T-helper 1 cell (primary cell): ENCODE measurements around the gene ZNF556.
A peak's percentile ranks its signal among the peaks of the same experiment; 100 is the strongest.

Experiments
- DNase-seq, 5 donors: peaks; one replicate each; pipeline ENCODE4 v3.0.0-alpha.2; 2012 to 2020

The ZNF556 gene

GRCh38 chr19:2906631-2907195 is 39.6 kb downstream of the ZNF556 start:
- no peak for DNase-seq

GRCh38 chr19:2912306-2912705 is 45.2 kb downstream of the ZNF556 start:
- peak in 1 of 5 donors; percentile 24 for DNase-seq

- DNase-seq = no peak
Measured at GRCh38 chr19:2917275-2918184, 50.4 kb downstream of the ZNF556 start.

GRCh38 chr19:2922987-2923386 is 55.9 kb downstream of the ZNF556 start:
- DNase-seq = no peak

- DNase-seq = no peak
Measured at GRCh38 chr19:2923510-2923909, 56.4 kb downstream of the ZNF556 start.

GRCh38 chr19:2926341-2927031 is 59.4 kb downstream of the ZNF556 start:
- DNase-seq = no peak

GRCh38 chr19:2927032-2927430 is 59.9 kb downstream of the ZNF556 start:
- DNase-seq = no peak
